NCI-H82 treated with DMSO at 0.1 percent for 48 hours (cell line): ENCODE results near the gene CHRM2.

Experiments used
- DNase-seq: peaks from one replicate; lab custom pipeline; 2025; ENCODE audit not compliant: unreplicated experiment; lab: John Stamatoyannopoulos, UW

The CHRM2 gene

DNA sequence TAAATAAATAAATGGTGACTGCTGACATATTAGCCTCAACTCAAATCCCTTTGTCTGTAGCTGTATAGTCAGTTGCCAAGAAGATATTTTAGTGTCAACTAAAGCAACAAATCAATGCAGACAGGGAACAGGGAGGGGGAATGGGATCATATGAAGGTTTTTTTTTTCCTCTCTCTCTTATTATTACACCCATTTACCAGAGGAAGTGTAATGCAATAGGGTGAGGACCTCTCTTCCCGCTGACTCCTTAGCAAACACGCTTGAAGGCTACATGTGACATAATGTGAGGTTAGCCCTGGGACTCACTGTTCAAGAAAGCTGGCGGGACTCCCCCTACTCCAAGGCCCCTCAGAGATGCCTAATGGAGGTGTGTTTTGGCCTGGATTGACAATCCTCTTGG lies 88.2 kb downstream of the CHRM2 start:
- no peak for DNase-seq

- no peak for DNase-seq
These were observed 88.9 kb downstream of the CHRM2 start for GRCh38 chr7:136957391-136957790.

- no peak for DNase-seq
These were observed 89.6 kb downstream of the CHRM2 start for GRCh38 chr7:136958016-136958415.

- DNase-seq = no peak
These were observed 95.9 kb downstream of the CHRM2 start for GRCh38 chr7:136964347-136964746.

GRCh38 chr7:136966825-136967224 lies 98.4 kb downstream of the CHRM2 start:
- no peak for DNase-seq

DNA sequence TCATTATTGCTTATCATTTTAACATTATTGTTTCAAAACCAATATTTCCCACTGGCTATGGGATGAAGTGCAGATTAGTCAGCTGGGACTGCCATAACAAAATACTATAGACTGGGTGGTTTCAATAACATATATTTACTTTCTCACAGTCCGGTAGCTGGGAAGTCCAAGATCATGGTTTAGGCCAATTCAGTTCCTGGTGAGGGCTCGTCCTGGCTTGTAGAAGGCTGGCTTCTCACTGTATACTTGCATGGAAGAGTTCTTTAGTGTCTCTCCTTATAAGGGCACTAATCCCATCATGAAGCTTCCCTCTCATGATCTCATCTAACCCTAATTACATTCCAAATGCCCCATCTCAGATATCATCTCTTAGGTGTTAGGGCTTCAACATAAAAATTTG lies 101.3 kb downstream of the CHRM2 start:
- no peak for DNase-seq

GRCh38 chr7:136971776-136972175 lies 103.3 kb downstream of the CHRM2 start:
- DNase-seq = no peak

GRCh38 chr7:136976504-136977251 lies 108.2 kb downstream of the CHRM2 start:
- DNase-seq = no peak

- no peak for DNase-seq
These were observed 124.9 kb downstream of the CHRM2 start for GRCh38 chr7:136993377-136993776.

DNA sequence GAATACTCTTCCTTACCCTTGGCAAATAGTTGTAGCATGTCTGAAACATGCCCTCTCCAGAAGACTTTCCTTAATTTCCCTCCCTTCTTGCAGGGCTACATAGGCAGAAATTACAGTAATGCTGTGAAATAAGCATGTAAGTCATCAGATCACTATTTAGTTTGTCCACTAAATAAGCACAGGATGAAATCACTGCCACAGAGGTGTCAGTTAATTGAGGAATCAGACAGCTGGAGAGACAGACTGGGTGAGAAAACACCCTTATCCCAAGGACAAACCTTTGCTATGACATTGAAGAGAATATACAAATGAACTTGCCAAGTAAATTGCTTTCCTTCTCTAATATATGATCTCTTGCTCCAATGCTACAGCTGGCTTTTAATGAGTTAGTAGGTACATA lies 129.3 kb downstream of the CHRM2 start:
- no peak for DNase-seq

DNA sequence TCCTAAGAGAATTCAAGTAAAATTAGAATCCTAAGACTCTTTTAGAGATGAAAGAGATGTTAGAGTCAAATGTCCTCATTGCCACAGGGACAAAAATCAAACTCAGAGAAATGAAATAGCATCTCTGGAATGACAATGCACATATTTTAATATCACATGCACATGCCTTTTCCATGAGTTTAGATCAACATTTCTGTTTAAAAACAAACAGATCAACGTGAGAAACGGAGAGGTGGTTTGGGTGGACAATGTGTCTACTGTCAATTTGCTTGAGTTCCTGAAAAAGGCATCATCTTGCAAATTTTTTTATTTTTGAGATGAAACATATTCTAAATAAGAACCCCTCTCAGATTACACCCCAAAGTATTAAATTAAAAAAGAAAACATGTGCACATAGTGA lies 130.0 kb downstream of the CHRM2 start:
- no peak for DNase-seq

- DNase-seq = no peak
These were observed 132.2 kb downstream of the CHRM2 start for GRCh38 chr7:137000621-137001020.

DNA sequence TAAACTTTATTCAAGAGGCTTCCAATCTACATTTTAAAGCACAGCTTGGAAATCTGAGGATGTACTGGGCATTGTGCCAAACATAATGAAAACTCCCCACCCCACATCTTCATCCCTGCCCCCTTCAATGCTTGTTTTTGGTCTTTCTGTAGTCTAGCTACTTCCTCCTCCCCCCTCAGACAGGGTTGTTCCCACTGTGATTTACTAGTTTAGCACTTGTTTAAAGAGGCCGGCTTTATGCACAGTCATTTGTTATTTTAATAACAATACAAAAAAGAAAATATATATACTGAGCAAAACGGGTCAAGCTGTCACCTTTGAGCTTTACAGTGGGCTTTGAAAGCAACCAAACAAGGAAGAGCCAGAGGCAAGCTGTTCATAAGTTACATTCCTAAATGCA lies 132.6 kb downstream of the CHRM2 start:
- no peak for DNase-seq

DNA sequence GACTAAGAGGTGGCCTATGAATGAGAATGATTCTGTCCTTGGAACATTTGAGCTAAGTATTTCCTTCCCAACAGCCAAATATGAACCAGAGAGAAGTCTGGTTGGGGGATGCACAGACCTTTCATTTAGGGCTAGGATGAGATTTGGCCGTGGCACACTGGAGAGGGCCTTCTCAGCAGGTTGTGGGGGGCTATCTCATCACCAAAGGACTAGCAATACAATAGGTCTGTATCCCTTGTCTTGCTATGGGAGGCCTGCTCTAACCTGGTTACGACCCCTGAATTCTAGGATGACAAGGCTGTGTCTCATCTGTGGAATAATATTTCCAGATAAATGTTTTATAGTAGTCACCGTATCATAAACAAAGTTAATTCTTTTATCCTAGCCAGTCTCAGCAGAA lies 133.0 kb downstream of the CHRM2 start:
- DNase-seq = no peak

DNA sequence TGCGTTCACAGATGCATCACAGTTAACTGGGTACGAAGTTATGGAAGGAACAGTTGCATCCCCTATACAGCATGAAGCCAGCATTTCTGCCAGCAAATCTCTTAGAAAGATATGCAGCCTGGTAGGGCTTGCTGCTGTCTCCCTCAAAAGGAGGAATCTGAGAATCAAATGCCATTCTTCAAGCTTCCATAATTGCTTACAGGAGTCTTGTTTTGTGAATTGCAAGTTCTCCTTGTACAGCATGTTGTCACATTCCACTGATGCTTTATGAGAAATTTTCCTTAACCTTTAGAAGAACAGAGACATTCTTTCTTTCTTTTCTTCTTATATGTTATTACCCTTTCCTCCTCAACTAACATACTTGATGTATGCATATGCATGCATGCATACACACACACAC lies 134.6 kb downstream of the CHRM2 start:
- DNase-seq = no peak

GRCh38 chr7:137003566-137003965 lies 135.1 kb downstream of the CHRM2 start:
- no peak for DNase-seq

DNA sequence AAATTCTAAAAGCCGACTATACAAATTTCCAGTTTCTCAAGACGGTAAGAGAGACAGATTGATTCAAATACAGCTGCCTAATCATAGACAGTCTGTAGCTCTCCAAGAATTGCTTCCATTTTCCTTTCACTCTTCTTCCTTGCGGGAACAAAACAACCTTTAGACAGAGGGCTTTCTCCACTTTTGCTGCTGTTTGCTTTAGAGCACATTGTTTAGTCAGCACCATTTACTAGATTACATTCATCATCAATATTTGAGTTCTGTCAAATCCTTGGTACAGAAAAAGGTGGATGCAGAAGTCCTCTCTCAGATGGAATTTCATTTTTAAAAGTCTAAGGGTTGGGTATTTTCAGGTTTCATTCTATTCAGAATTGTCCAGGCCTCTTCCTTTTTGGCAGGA lies 137.4 kb downstream of the CHRM2 start:
- DNase-seq = no peak

DNA sequence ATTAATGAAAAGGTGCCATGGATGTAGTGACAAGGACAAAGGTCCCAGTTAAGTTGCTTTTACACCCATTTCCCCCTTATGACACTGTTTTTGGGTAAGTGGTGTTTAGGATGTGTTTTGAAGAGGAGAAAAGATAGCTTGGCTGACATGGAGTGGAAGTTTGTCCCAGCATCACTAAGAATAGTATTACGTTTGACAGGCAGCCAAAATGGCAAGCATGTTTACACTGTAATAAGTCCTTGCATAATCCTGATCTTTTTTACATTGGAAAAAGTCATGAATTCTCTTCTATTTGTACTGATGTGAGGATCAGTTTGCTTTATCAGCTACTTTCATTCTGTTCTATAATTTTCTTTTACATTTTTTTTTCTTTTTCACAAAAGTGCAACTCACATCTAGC lies 137.8 kb downstream of the CHRM2 start:
- no peak for DNase-seq

DNA sequence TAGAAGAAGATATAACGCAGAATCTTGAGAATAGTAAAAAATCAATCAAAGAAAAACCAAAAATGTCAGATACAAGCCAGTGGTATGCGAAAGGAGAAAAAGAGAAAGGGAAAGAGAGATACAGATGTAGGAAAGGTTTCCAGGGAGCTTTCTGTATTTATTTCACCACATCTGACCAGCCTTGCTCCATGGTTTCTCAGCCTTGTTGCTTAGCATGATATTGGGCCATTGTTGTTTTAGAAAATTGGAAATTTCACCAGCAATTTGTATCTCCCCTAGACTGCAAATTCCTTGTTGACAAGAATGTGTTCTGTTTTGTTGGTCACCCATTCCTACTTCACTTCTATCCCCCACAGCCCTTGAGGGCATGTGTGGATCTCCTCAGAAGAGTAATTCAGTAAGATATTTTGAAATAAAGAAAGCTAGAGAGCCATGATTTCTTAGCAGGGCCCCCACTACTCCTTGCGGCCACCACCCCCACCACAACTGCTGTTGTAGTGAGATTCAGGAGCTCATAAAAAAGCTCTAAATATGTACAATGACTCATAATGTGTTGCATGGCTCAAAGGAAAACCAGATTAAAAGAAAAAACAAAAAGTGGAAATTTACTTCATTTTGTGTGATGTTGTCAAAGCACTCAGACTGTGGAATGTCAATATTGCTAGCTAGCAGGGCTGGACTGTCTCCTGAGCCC lies 138.7 kb downstream of the CHRM2 start:
- DNase-seq = no peak

DNA sequence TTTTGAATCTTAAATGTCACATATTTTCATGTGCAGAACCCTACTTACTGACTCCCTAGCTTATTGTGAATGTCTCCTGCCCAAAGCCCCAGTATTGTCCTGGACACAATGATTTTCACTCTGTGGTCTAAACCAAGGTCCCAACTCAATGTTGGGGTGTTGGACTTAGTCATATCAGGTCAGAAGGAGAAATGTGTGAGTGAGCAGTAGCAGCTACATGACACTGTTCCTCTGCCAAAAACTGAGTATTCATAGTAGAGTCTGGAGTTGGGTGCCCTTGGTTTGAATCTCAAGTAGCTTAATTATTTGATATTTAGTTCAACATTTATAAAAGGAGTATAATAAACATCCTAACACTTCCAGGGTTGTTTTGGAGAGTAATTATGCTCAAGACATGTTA lies 141.0 kb downstream of the CHRM2 start:
- DNase-seq = no peak

DNA sequence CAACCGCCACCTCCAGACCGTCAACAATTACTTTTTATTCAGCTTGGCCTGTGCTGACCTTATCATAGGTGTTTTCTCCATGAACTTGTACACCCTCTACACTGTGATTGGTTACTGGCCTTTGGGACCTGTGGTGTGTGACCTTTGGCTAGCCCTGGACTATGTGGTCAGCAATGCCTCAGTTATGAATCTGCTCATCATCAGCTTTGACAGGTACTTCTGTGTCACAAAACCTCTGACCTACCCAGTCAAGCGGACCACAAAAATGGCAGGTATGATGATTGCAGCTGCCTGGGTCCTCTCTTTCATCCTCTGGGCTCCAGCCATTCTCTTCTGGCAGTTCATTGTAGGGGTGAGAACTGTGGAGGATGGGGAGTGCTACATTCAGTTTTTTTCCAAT lies 146.6 kb downstream of the CHRM2 start:
- DNase-seq = no peak

DNA sequence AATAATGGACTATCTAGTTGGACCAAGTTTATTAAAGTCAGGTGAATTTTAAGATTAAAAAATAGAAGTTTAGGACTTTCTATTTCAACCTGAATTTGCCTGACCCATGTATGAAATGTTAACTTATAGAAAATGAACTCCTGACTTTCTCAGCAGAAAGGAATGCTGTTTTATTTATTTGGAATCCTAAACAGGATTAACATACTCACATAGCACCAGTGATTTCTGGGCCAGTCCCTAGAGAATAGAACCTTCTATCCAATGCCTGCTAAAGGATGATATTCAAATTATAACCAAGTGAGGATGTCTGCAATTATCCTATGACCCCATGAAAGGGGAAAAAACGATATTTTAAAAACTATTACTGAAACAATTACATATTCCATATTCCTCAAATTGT lies 148.8 kb downstream of the CHRM2 start:
- DNase-seq = no peak

DNA sequence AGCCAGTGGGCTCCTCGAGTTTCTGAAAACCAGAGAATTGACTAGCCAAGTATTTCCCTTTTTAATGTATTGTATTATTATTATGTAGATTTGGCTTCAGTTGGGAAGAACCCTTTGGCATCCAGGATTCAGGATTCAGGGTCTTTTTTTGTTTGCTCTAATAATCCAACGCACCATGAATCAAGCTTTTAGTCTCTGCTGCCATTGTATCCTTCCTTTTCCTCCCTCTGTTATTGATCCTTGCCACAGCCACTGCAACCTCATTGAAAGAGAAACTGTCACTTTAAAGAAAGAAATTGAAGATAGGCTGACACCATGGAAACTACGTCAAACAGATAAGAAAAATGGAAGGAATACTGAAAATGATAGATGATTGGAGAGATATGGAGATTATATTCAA lies 150.0 kb downstream of the CHRM2 start:
- DNase-seq = no peak
